ENCODE data around the gene CNKSR2.

DNA sequence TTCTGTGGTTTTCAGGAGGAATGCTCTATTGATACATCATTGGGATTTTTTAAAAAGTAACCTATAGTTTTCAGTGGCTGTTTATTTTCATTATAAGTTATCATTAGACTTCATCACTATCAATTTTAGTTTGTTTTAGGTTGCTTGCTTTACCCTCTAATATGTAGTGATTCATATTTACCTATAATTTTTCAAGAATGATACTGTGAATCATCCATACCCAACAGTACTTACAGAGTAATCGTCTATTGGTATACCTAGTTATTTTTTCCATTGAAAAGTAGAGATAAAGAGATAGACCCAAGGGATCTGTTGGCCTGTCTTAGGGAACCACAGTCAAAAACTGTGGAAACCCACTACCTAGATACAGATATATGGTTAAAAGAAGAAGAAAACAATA is 200.6 kb downstream of the CNKSR2 start:
- TF ChIP-seq, protein P1, sequence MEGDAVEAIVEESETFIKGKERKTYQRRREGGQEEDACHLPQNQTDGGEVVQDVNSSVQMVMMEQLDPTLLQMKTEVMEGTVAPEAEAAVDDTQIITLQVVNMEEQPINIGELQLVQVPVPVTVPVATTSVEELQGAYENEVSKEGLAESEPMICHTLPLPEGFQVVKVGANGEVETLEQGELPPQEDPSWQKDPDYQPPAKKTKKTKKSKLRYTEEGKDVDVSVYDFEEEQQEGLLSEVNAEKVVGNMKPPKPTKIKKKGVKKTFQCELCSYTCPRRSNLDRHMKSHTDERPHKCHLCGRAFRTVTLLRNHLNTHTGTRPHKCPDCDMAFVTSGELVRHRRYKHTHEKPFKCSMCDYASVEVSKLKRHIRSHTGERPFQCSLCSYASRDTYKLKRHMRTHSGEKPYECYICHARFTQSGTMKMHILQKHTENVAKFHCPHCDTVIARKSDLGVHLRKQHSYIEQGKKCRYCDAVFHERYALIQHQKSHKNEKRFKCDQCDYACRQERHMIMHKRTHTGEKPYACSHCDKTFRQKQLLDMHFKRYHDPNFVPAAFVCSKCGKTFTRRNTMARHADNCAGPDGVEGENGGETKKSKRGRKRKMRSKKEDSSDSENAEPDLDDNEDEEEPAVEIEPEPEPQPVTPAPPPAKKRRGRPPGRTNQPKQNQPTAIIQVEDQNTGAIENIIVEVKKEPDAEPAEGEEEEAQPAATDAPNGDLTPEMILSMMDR (IDR thresholded peaks at IDR 0.05), result no peak
- TF ChIP-seq ZFX (IDR thresholded peaks at IDR 0.05; ENCODE audit: borderline replicate concordance), result no peak
